Activated CD8-positive, alpha-beta memory T cell treated with anti-CD3 and anti-CD28 coated beads for 48 hours (primary cell): ENCODE results near the gene CLASRP.
"Not testable (repeated sequence)": the region's sequence is repeated elsewhere in the genome, so short reads cannot be mapped to it uniquely, and the experiment has no call there.

Source experiments
- DNase-seq, 3 experiments: peaks; one replicate each; pipeline ENCODE4 v3.0.0-alpha.2; 2020; ENCODE audit warnings: low read depth in 2 of 3, low spot score in 2 of 3

Gene CLASRP, protein sequence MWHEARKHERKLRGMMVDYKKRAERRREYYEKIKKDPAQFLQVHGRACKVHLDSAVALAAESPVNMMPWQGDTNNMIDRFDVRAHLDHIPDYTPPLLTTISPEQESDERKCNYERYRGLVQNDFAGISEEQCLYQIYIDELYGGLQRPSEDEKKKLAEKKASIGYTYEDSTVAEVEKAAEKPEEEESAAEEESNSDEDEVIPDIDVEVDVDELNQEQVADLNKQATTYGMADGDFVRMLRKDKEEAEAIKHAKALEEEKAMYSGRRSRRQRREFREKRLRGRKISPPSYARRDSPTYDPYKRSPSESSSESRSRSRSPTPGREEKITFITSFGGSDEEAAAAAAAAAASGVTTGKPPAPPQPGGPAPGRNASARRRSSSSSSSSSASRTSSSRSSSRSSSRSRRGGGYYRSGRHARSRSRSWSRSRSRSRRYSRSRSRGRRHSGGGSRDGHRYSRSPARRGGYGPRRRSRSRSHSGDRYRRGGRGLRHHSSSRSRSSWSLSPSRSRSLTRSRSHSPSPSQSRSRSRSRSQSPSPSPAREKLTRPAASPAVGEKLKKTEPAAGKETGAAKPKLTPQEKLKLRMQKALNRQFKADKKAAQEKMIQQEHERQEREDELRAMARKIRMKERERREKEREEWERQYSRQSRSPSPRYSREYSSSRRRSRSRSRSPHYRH

DNA sequence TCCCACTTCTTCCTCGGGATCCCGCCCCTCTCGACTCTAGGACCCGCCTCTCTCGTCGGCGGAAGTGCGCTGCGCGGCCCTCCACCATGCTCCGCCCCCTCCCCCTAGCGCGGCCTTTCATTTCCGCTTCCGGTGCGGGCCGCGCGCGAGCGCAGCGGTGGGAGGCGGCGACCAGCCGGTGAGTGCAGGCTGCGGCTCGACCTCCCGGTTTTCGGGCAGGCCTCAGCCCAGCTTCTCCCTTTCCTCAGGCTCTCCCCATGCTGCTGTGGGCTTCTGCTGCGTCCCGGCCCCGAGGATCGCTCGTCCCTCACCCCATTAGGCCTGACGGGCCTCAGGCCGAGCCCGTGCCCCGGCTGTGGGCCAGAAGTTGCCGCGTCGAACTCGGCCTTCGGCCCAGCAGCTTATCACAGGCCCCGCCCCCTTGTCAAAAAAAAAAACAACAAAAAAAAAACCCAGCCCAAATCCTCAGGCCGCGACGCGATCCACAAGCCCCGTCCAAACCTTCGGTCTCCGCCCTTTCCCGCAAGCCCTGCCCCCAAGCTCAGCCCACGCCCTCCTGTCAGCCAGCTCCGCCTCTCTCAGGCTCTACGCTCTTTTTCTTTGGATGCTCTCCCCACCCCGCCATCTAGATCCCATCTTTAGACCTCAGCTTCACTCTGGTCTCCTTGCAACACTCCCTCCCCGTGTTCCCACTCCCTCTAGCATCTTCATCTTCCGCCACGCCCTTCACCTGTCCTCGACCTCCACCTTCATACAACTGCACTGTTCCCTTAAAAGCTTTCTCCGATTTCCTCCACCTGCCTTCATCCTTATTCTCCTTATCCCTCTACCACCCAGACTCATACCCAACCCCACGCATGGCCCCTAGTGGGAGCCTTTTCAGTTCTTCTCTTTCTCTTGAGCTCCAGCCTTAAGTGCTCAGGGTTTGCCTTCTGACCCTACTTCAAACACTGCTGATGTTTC lies at the start of gene CLASRP:
Gene CLASRP, plus strand, starts transcription at position 115 of the 963 bp plus-strand sequence. CDS start 1,168 bp downstream, outside the sequence.
- DNase-seq, result peak; percentile 65 to 85 (median 76)

DNA sequence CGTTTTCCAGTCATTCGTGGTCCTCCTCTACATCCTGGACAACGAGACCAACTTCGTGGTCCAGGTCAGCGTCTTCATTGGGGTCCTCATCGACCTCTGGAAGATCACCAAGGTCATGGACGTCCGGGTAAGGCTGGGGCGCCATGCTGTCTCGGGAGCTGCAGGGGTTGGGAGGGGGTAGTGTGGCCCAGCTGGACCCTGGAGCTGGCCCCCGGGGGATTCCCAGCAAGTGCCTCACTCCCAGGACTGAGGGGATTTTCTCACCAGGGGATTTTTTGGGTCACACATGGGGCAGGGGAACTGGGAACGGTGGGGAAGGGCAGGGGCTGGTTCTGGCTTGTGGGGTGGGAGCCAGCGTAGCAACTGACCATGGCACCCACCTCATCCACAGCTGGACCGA lies 48.4 kb upstream of the CLASRP start:
- no peak for DNase-seq

DNA sequence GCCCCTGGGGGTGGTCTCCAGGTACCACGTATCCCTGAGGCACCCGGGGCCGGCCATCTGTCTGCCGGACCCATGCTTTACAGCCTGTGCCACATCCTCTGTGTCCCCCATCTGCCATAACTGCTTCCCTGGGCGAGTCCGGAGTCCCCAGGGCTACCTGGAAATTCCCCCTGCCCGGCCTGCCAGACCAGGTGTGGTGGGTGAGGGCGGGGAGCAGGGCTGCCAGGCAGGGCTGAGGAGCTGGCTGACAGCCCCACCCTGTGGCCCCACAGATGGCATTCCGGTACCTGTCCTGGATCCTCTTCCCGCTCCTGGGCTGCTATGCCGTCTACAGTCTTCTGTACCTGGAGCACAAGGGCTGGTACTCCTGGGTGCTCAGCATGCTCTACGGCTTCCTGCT lies 47.9 kb upstream of the CLASRP start:
- DNase-seq, result no peak

DNA sequence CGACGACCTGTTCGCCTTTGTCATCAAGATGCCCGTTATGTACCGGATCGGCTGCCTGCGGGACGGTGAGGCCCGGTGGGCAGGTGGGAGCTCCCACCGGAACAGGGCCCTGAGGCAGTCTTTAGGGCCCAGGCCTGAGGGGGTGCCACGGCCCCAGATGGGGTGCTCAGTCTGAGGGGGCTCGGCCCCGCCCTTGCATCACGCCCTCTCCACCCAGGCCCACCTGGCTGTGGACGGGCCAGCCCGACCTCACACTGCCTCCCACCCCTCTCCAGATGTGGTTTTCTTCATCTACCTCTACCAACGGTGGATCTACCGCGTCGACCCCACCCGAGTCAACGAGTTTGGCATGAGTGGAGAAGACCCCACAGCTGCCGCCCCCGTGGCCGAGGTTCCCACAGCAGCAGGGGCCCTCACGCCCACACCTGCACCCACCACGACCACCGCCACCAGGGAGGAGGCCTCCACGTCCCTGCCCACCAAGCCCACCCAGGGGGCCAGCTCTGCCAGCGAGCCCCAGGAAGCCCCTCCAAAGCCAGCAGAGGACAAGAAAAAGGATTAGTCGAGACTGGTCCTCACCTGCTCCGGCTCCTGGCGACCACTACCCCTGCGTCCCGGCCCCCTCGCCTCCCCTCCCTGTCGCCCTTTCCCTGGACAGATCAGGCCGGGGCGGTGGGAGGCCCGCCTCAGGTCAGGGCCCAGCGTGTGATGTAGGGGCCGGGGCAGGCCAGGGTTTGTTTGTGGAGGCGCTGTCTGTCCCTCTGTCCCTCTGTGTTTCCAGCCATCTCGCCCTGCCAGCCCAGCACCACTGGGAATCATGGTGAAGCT lies 46.3 kb upstream of the CLASRP start:
- DNase-seq, result no peak

DNA sequence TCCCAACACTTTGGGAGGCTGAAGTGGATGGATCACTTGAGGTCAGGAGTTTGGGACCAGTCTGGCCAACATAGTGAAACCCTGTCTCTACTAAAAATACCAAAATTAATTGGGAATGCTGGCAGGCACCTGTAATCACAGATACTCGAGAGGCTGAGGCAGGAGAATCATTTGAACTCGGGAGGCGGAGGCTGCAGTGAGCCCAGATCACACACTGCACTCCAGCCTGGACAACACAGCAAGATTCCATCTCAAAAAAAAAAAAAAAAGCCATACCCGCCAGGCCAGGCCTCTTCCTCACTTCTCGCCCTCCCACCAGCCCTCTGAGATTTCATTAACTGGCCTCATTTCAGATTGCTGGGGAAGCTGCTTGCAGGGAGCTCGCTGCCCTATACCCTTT lies 45.3 kb upstream of the CLASRP start:
- no peak for DNase-seq

DNA sequence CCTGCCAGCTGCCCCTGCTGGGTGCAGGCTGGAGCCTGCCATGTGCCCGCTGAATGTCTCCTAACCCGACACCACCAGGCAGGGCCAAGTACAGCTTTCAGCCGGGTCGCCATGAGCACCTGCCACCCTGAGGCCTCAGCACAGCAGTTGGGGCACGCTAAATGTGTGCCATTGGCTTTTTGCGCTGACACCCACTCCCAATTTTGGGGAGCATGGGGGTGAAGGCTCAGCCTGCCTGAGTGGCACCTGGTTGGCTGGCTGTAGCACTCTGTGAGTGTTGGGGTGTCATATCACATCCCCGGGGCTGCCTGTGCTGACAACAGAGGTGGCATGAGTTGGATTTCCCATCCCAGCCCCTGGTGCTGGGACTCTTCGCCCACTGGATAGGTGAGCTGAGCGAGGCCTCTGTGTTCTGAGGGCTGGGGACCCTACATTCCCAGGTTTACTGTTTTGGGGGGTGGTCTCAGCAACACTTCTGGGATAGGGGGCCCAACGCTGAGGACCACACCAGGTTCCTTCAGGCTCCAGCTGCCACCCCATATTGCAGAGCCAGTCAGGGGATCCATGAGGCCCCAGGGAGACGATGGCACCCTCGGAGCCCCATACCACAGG lies 44.8 kb upstream of the CLASRP start:
- DNase-seq, result no peak

DNA sequence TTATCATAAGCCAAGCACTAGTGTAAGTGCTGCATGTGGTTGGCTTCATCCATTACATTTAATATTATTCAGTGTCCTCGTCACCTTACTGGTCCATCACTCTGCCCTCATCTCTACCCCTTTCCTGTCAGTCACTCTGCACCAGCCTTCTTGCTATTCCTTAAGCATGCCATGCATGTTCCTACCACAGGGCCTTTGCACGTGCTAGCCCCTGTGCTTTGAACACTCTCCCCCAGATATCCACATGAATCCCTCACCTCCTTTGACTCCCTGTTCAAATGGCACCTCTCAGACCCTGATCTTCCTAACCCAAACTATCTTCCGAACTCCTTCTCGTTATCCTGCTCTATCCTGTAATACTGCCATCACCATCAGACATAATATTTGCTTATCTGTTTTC lies 40.8 kb upstream of the CLASRP start:
- DNase-seq, result no peak

DNA sequence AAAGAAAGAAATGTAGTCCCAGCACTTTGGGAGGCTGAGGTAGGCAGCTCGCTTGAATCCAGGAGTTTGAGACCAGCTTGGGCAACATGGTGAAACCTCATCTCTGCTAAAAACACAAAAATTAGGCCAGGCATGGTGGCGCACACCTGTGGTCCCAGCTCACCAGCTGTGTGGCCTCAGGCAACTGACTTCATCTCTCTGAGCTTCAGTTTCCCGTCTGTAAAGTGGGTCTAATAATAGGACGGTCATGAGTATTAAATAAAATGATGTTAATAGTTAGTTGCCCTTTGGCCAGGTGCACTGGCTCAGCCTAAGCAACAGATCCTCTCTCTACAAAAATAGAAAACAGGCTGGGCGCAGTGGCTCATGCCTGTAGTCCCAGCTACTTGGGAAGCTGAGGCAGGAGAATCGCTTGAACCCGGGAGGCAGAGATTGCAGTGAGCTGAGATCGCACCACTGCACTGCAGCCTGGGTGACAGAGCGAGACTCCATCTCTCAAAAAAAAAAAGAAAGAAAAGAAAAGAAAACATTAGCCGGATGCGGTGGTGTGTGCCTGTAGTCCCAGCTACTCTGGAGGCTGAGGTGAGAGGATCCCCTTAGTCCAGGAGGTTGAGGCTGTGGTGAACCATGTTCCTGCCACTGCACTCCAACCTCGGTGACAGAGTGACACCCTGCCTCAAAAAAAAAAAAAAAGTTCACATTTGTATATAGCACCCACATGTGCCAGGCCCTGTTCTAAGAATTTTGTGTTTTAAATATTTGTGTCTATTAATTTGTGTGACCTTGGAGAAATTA lies 39.5 kb upstream of the CLASRP start:
- not testable (repeated sequence) for DNase-seq

DNA sequence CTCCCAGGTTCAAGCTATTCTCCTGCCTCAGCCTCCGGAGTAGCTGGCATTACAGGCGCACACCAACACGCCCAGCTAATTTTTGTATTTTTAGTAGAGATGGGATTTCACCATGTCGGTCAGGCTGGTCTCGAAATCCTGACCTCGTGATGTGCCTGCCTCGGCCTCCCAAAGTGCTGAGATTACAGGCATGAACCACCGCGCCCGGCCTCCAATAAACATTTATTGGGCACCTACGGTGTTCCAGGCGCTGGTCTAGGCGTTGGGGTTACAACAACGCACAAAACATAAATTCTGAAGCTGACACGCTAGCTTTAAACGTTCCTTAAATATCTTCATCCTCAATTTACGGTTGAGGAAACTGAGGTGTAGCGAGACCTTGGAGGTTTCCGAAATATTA lies 38.2 kb upstream of the CLASRP start:
- not testable (repeated sequence) for DNase-seq

DNA sequence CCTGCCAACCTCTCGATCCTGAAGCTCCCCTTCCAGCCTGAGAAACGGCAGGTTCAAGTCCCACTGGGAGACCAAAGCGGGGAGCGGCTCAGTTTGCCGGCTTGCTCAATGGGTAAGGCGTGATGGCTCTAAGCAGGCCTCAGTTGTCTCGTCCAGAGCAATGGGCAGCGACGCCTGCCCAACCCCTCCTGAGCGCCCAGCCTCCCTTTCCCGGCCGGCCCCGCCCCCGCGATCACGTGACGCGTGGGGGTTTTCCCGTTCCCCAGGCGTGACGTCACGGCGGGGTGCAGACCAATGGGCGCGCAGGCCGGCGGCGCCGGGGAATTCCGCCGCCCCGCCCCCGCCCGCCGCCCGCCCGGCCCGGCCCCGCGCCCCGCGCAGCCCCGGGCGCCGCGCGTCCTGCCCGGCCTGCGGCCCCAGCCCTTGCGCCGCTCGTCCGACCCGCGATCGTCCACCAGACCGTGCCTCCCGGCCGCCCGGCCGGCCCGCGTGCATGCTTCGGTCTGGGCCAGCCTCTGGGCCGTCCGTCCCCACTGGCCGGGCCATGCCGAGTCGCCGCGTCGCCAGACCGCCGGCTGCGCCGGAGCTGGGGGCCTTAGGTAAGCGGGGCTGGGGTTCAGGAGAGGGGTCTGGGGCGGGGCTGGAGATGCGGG lies 37.6 kb upstream of the CLASRP start, which contains the start of gene RELB:
Gene RELB, plus strand, starts transcription at position 378 of the 653 bp plus-strand sequence. Its CDS starts 116 bp downstream, at position 494.
- peak; percentile 94 to 99 (median 97) for DNase-seq

DNA sequence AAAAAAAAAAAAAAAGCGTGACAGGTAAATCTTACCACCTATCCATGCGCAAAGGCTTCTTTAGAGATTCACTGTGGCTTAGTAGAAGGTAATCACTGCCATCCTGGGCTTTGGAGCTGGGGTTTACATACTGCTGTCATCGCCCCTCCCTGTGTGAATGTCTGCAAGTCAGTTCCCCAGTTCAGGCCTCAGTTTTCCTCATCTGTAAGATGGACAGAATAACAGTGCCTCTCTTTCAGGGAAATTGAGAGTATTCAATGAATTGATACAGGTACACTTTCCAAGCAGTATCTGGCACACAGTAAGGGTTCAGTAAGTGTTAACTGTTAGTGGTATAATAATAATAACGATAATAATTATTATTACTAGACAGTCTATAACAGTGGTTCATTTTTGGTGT lies 35.4 kb upstream of the CLASRP start:
- no peak for DNase-seq

DNA sequence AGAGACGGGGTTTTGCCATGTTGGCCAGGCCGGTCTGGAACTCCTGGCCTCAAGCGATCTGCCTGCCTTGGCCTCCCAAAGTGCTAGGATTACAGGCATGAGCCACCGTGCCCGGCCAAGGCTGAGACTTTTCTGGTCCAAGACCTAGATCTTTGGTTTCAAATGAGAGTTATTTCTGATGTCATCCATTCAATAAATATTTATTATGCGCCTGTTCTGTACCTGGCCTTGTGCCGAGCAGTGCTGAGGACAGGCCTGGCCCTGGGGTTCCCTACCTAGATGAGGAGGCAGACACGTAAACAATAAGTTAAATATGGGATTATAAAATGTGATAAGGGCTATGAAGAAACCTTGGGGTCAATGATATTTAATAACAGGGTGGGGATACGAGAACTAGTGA lies 33.1 kb upstream of the CLASRP start:
- no peak for DNase-seq

DNA sequence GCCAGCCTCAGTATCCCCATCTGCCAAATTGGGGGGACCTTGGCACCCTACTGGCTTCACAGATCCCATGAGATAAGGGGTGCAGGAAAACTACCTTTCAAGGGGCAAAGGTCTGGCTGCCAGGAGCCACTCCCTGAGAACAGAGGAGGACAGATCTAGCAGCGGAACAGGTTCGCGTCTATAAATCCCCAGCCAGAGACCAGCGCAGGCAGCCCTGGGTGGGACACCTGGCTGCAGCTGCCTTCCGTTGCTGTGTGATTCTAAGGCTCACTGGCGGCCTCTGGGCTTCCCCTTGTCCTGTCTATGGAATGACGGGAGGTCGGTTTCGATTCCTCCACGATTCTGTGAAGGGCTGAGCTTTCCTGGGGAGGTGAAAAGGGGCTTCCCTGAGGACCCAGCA lies 30.3 kb upstream of the CLASRP start:
- DNase-seq, result no peak

DNA sequence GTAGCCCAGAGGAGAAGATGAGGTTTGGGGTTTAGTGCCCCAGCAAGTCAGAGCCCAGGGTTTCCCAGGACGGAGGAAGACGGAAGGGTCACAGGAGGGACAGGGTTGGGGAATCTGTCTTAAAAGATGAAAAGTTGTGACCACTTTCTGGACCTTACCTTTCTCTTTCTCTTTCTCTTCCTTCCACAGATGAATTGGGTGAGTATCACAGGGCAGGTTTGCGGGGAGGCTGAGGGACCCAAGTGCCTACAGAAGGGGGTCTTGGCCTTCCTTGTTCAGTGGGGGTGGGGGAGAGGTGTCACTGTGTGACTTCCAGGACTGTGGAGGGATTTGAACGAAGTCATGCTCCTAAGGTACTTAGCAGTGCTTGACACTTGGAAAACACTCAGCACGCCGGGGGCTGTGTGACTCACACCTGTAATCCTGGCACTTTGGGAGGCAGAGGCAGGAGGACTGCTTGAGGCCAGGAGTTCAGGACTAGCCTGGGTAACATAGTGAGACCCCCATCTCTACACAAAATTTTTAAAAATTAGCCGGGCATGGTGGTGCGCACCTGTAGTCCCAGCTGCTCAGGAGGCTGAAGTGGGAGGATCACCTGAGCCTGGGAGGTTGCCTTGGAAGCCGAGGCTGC lies 29.1 kb upstream of the CLASRP start:
- no peak for DNase-seq

DNA sequence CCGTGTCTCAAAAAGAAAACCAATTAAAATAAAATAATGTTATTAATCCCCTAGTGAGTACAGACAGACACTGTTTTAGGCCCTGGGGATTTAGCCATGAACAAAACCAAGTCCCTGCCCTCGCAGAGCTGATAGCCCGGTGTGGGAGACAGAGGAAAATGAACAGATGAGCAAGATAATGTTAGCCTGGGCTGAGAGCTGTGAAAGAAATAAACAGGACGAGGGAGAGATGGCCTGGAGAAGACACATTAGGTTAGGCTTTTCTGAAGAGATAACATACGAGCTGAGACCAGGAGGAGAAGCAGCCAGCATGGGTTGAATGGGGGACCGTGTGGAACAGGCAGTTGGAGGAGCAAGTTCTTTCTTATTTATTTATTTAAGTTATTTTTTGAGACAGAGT lies 28.5 kb upstream of the CLASRP start:
- no peak for DNase-seq

DNA sequence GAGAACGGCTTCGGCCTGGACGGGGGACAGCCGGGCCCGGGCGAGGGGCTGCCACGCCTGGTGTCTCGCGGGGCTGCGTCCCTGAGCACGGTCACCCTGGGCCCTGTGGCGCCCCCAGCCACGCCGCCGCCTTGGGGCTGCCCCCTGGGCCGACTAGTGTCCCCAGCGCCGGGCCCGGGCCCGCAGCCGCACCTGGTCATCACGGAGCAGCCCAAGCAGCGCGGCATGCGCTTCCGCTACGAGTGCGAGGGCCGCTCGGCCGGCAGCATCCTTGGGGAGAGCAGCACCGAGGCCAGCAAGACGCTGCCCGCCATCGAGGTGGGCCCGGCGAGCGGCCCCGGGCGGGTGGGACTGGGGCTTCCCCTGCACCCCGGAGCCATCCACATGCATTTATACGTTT lies 26.9 kb upstream of the CLASRP start:
- no peak for DNase-seq

DNA sequence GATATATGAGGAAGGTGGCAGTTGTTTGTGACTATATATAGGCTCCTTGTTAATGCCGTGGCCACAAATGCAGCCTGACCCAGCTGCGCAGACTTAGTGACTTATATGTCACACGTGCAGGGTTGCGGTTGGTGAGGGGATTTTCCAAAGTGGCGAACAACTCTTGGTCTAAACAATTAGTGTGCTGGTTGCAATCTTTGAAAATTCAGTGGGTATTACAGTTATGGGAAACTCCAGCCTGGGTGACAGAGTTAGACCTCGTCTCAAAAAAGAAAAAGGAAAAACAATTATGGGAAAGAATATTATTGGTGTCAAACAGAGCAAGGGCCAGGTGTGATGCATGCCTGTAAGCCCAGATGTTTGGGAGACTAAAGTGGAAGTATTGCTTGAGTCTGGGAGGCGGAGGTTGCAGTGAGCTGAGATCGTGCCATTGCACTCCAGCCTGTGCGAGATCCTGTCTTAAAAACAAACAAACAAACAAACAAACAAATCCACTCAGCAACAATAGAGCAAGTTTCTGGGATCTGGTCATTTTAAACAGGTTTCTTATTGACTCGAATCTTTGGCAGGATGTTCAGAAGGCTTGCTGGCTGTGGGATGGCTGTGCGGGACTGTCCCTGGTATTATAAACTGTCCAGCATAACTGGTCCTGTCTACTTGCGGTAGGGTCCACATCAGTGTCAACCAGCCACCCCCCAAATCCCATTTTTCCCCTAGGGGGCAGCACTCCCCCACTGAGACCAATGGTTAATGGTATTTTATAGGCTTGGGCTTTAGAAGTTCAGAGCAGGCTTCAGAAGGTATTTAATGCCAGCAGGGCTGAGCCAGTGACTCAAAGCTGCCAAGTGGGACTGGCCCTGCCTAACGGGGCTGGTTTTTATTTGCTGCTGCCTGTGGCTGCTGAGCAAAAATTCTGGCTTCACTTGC lies 22.2 kb upstream of the CLASRP start:
- DNase-seq, result peak; percentile 37 to 42 (median 37)
